Measurements from ENCODE around the gene MTMR4.

The MTMR4 gene

DNA sequence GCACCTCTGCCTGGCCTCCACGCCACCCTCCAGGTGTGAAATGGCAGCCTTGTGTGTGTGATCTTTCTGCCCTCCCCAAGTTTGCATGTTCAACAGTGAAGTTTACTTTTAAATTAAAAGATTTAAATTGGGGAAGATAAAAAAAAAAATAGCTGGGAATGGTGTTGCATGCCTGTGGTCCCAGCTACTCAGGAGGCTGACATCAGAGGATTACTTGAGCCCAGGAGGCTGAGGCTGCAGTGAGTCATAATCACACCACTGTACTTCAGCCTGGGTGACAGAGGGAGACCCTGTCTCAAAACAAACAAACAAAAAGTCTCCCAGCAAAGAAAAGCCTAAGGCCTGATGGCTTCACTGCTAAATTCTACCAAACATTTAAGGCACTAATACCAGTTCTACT is 61.7 kb downstream of the MTMR4 start:
- no peak for DNase-seq (ENCODE audit: low read depth)
- H3K36me3 ChIP-seq (ENCODE audit: control insufficient read depth, insufficient read depth, low read length, severe bottlenecking): no peaks in the 10 kb centered on the region
- H3K27me3 ChIP-seq (replicated peaks; ENCODE audit: control insufficient read depth, insufficient read depth, low read length): no peaks in the 10 kb centered on the region
- no peaks in the 10 kb centered on the region for H3K4me1 ChIP-seq (ENCODE audit: control insufficient read depth, insufficient read depth, low read length)
- H3K4me3 ChIP-seq (ENCODE audit: low read length): no peak overlapping the region
- no peaks in the 10 kb centered on the region for H3K9me3 ChIP-seq (ENCODE audit: control insufficient read depth, low read length)
- H3K9ac ChIP-seq (ENCODE audit: low read length): no peak overlapping the region

DNA sequence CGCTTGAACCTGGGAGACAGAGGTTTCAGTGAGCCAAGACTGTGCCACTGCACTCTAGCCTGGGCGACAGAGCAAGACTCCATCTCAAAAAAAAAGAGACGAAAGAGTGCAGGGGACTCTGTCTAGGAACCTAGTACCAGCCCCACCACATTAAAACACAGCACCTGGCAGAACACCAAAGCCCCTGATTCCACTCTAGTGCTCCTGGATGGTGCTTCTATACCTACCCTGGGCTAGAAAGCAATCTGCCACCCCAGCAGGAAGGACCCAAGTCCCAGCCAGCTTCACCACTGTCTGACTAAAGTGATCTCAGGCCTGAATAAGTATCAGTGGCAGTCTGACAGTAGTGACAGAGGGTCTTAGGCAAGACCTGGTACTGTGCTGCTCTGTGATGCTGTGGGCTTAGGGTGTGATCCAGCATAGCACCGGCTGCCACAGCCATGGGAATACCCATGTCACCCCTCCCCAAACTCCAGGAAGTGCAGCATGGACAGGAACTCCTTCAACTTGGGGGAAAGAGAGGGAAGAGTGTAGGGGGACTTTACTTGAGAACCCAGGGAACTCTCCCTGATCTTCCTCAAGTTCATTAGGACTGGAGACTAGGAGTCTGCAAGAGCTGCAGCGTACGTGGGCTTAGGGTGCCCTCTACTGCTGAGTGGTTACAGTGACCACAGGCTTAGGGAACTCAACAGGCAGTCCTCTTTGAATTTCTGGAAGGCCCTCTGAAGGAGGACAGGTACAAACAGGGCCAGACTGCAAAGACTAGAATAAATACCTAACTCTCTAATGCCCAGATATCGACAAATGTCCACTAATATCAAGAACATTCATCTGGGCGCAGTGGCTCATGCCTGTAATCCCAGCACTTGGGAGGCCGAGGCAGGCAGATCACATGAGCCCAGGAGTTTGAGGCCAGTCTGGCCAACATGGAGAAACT is 67.1 kb downstream of the MTMR4 start:
- peak; percentile 64 for DNase-seq (ENCODE audit: low read depth)
- Histone ChIP-seq H3K27me3 (replicated peaks; ENCODE audit: control insufficient read depth, insufficient read depth, low read length) (peaks cover 12% of the 10 kb centered on the region), H3K9me3 (ENCODE audit: control insufficient read depth, low read length) (peaks cover 8% of the 10 kb centered on the region), H3K9ac (ENCODE audit: low read length) (no peak overlapping the region), H3K4me3 (ENCODE audit: low read length) (no peak overlapping the region), H3K4me1 (ENCODE audit: control insufficient read depth, insufficient read depth, low read length) (no peaks in the 10 kb centered on the region), H3K36me3 (ENCODE audit: control insufficient read depth, insufficient read depth, low read length, severe bottlenecking) (no peaks in the 10 kb centered on the region)

DNA sequence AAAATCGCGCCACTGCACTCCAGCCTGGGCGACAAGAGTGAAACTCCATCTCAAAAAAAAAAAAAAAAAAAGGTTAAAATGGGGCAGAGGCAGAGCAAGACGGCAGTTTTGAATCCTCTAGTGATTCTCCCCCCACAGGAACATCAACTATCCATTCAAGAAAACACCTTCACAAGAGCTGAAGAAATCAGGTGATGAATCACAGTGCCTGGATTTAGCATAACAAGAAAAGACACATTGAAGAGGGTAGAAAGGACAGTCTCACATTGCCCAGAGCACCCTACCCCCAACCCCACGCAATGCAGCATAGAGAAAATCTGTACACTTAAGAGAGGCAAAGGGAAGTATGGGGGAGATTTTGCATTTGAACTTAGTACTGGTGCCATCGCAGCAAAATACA is 68.4 kb downstream of the MTMR4 start:
- H3K4me1 ChIP-seq (ENCODE audit: control insufficient read depth, insufficient read depth, low read length): no peaks in the 10 kb centered on the region
- no peak for DNase-seq (ENCODE audit: low read depth)
- H3K9ac ChIP-seq (ENCODE audit: low read length): no peak overlapping the region
- H3K9me3 ChIP-seq (ENCODE audit: control insufficient read depth, low read length): peaks cover 8% of the 10 kb centered on the region
- no peak overlapping the region for H3K4me3 ChIP-seq (ENCODE audit: low read length)
- no peaks in the 10 kb centered on the region for H3K36me3 ChIP-seq (ENCODE audit: control insufficient read depth, insufficient read depth, low read length, severe bottlenecking)
- peaks cover 18% of the 10 kb centered on the region for H3K27me3 ChIP-seq (replicated peaks; ENCODE audit: control insufficient read depth, insufficient read depth, low read length)

Measured in adipocyte (in vitro differentiated cells).